ENCODE results near the gene EFNB3.

Gene EFNB3

DNA sequence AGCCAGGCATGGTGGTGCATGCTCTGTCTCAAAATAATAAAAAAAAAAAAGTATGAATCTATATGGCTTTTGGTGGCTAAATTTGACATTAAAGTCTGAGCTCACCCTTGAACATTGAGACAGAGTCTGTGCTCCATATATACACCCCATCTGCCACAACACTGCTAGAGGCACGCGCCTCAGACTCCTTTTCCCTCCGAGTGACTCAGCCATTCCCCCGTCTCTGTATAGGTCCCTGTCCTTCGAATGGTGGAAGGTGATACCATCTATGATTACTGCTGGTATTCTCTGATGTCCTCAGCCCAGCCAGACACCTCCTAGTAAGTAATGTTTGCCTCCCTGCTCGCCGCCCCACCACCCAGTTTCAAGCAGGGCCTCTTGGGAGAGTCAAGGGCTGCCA is 4.5 kb upstream of the EFNB3 start:
- no peak for DNase-seq (ENCODE audit: low read depth)

- DNase-seq (ENCODE audit: low read depth) = no peak
These were observed 3.3 kb upstream of the EFNB3 start for GRCh38 chr17:7701681-7702080.

DNA sequence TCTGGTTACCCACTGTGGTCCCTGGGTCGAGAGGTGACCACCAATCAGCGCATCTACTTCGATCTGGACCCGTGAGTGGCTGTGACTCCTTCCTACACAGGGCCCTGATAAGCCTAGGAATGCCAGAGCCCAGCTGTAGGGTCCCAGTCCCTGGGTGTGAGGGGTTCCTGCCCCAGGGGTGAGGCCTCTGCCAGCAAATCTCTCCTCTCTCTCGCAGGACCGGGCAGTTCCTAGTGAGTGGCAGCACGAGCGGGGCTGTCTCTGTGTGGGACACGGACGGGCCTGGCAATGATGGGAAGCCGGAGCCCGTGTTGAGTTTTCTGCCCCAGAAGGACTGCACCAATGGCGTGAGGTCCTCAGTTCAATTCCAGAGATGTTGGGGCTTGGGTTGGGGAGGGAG is 2.2 kb upstream of the EFNB3 start:
- no peak for DNase-seq (ENCODE audit: low read depth)

- no peak for DNase-seq (ENCODE audit: low read depth)
These were observed 1.2 kb upstream of the EFNB3 start for GRCh38 chr17:7703584-7704479.

- DNase-seq (ENCODE audit: low read depth) = no peak
These were observed 560 bp downstream of the EFNB3 start for GRCh38 chr17:7705269-7706255.

DNA sequence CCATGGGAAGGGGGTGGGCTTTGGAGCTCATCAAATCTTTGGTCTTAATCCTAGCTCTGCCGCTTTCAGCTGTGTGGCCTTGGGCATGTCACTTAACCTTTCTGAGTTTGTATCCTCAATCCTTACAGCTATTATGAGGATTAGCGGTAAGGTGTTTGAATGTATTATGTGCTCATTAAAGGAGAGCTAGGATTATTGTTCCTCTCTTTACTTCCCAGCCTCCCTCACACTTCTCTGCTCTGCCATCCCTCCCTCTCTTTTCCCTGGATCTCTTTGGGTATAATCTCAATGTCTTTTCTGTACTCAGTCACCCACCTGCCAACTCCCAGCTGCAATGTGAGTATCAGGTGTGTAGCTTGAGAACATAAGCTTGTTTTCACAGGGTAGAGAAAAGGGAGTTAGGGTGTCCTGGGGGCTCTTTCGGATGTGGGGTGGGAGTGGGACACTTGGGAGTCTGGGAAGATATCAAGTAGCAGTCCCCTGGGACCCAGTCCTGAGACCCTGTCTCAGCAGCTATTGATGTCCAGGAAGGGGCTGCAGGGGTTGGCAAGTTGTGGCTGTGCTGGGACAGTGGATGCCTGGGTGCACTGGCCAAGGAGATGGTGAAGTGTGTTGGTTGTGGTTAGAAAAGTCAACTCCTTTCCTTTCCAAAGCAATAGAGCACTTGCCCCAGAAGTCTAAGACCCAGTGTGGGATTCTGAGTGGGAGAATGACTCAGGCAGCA is 1.8 kb downstream of the EFNB3 start:
- DNase-seq (ENCODE audit: low read depth) = no peak

- DNase-seq (ENCODE audit: low read depth) = no peak
These were observed 2.4 kb downstream of the EFNB3 start for GRCh38 chr17:7707446-7707845.

DNA sequence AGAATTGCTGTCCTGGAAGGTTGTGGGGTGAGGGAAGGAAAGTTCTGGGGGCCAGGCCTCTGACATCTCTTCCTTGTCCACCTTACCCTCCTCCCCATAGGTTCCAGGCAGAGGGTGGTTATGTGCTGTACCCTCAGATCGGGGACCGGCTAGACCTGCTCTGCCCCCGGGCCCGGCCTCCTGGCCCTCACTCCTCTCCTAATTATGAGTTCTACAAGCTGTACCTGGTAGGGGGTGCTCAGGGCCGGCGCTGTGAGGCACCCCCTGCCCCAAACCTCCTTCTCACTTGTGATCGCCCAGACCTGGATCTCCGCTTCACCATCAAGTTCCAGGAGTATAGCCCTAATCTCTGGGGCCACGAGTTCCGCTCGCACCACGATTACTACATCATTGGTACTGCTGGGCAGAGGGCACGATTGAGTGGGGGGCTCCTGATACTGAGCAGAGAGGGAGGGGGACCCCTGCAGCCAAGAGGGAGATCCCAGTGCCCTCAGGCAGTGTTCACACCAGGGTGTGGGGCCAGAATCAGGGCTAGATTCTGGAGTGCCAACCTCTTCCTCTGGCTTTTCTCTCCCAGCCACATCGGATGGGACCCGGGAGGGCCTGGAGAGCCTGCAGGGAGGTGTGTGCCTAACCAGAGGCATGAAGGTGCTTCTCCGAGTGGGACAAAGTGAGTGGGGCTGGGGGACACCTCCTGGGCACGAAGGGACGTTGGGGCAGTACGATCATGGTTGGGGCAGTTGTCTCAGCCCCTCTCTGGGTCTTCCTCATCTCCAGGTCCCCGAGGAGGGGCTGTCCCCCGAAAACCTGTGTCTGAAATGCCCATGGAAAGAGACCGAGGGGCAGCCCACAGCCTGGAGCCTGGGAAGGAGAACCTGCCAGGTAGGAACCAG is 3.1 kb downstream of the EFNB3 start:
- no peak for DNase-seq (ENCODE audit: low read depth)

DNA sequence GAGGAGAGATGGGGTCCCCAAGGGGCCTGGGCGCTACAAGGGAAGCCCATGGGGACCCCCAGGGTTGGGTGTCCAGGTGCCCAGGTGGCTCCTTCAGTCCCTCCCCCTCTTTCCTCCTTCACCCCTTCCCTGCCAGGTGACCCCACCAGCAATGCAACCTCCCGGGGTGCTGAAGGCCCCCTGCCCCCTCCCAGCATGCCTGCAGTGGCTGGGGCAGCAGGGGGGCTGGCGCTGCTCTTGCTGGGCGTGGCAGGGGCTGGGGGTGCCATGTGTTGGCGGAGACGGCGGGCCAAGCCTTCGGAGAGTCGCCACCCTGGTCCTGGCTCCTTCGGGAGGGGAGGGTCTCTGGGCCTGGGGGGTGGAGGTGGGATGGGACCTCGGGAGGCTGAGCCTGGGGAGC is 4.0 kb downstream of the EFNB3 start:
- no peak for DNase-seq (ENCODE audit: low read depth)

DNA sequence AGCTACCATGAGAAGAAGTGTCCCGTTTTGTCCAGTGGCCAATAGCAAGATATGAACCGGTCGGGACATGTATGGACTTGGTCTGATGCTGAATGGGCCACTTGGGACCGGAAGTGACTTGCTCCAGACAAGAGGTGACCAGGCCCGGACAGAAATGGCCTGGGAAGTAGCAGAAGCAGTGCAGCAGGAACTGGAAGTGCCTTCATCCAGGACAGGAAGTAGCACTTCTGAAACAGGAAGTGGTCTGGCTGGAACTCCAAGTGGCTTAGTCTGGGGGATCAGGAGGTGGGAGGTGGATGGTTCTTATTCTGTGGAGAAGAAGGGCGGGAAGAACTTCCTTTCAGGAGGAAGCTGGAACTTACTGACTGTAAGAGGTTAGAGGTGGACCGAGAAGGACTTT is 5.3 kb downstream of the EFNB3 start:
- no peak for DNase-seq (ENCODE audit: low read depth)

DNA sequence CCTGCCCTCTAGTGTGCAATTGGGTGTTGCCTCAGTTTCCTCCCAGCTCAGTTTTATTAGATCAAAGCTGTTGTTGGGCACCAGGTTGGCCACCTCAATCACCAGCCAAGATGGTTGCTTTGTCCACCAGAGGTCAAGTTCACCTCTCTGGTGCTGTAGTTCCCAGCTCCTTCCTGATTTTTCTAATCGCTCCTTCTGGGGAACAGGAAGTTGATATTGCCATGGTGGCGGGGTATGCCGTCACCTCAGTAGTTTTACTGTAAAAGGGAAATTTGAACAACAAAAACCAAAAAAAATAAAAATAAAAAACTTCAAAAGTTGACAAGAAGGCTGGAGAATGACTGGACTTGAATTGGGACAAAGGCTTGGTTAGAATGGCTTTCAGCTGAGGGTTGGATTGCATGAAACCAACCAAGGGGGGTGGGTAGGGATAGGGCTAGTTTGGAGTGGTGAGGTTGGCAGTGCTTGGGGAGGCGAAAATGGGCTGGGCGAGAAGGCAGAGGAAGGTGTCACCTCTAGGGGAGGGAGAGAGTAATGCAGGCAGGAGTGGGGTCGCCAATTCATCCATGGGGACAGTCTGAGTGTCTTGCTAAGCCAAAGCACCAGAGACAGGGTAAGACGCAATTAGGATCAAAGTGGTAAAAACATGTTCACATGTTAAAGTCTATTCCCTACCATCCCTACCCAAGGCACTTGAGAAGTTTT is 6.2 kb downstream of the EFNB3 start:
- DNase-seq (ENCODE audit: low read depth) = no peak

DNA sequence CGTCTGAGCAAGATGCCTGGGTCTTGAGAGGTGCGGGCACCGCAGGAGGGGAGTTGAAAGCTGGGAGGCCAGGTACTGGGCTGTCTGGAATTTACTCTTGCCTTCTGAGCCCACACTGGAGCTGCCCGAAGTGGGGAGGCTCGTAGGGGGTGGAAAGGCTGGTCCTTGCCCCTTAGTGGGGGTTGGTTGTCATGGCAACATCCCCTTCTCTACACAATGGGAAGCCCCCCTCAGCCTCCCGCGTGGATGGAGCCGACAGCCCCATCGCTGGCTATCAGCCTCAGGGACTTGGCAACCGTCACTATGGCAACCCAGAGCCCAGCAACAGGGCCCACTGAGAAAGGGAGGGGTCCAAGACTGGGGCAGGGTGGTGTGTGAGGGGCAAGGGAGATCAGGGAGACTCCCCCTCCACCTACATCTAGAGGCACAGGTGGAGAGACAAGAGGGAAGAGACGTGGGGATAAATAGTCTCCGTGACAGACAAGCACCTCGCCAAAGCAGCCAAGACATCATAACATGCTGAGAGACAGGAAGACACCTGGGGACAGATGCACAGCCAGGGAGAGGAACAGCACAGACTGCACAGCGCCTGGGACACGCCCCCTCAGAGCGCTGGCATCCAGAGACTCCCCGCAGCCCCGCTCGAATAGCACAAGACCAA is 7.2 kb downstream of the EFNB3 start:
- no peak for DNase-seq (ENCODE audit: low read depth)

GRCh38 chr17:7713782-7714181 is 8.8 kb downstream of the EFNB3 start:
- DNase-seq (ENCODE audit: low read depth) = no peak

GRCh38 chr17:7714721-7715594 is 10.0 kb downstream of the EFNB3 start:
- no peak for DNase-seq (ENCODE audit: low read depth)

DNA sequence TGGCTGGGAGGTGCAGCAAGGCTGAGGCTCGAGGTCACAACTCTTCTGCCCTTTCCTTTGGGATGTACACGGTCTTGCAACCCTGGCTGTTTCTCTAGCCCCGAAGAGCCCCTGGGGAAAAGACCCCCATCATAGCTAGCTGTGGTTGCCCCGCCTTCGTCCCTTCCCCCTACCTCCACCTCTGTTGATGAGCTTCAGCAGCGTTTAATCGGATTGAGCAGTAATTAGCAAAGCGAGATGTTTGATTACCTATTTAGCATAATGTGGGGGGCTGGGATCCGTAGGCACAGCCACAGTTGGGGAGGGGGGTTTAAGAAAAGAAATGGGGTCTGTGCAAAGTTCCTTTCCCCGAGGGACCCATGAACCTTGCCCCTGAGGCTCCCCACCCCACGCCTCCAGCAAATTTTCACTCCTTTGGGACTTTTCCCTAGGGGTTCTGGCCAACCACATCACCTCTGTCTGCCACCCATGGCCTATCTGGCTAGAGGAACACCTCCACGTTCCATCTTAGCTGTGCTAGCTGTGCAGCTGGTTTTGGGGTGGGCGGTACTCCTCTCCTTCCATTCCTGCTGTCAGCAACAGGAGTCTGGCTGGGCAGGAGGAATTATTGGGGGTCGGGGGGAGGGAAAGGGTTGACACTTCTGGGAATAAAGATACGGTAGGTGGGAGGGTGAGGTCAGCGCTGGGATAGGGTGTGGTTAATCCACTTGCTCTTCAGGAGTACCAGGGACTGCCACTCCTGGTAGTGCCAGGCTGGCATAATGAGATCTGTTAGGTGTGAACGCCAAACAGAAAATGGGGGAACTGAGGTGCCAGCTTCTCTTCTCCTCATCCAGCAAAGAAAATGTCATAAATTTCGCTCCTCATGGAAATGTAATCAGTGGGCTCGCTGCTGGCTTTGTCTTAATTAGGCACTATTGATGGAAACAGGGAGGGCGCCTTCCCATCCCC is 11.2 kb downstream of the EFNB3 start:
- DNase-seq (ENCODE audit: low read depth) = no peak

- peak; percentile 84 for DNase-seq (ENCODE audit: low read depth)
These were observed 12.1 kb downstream of the EFNB3 start, which contains the start of gene DNAH2 for GRCh38 chr17:7716901-7717755. Gene DNAH2 (plus strand): TSS chr17:7717744. CDS start chr17:7719735, 1,991 bp downstream.

Measured in GM04504 (cell line).